ENCODE measurements around the gene L3MBTL4.

The L3MBTL4 gene

DNA sequence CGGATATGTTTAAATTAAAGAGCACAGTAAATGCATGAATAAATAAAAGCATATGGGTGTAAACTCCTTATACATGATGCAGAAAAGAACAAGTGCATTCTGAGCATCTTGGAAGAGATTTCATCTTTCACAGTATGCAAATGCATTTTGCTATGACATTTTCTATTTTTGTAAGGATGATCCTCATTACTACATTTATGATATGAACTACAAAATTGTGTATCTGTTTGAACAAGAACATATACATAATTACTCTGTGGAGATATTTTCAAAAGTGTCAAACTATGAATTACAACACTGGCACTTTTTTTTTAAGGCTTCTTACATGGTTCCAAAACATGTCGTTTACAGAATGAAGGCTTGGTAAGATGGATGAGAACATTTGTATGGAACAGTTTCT, 335.3 kb downstream of the L3MBTL4 start:
- TF ChIP-seq CEBPB (IDR thresholded peaks at IDR 0.05) = no peak
- TF ChIP-seq TCF12 (IDR thresholded peaks at IDR 0.05; ENCODE audit: low read depth) = no peak
- TF ChIP-seq, protein P1, sequence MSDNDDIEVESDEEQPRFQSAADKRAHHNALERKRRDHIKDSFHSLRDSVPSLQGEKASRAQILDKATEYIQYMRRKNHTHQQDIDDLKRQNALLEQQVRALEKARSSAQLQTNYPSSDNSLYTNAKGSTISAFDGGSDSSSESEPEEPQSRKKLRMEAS (IDR thresholded peaks at IDR 0.05) = no peak
- no peak for TF ChIP-seq CREB1 (IDR thresholded peaks at IDR 0.05; ENCODE audit: low read depth)
- TF ChIP-seq RAD21 (IDR thresholded peaks at IDR 0.05; ENCODE audit: low read depth) = no peak
- no peak for TF ChIP-seq TEAD4 (IDR thresholded peaks at IDR 0.05)
- TF ChIP-seq EP300 (IDR thresholded peaks at IDR 0.05; ENCODE audit: borderline replicate concordance) = no peak
- TF ChIP-seq USF1 (IDR thresholded peaks at IDR 0.05) = no peak
- TF ChIP-seq NFIC (IDR thresholded peaks at IDR 0.05) = no peak
- TF ChIP-seq EGR1 (IDR thresholded peaks at IDR 0.05) = no peak
- TF ChIP-seq, protein P2, sequence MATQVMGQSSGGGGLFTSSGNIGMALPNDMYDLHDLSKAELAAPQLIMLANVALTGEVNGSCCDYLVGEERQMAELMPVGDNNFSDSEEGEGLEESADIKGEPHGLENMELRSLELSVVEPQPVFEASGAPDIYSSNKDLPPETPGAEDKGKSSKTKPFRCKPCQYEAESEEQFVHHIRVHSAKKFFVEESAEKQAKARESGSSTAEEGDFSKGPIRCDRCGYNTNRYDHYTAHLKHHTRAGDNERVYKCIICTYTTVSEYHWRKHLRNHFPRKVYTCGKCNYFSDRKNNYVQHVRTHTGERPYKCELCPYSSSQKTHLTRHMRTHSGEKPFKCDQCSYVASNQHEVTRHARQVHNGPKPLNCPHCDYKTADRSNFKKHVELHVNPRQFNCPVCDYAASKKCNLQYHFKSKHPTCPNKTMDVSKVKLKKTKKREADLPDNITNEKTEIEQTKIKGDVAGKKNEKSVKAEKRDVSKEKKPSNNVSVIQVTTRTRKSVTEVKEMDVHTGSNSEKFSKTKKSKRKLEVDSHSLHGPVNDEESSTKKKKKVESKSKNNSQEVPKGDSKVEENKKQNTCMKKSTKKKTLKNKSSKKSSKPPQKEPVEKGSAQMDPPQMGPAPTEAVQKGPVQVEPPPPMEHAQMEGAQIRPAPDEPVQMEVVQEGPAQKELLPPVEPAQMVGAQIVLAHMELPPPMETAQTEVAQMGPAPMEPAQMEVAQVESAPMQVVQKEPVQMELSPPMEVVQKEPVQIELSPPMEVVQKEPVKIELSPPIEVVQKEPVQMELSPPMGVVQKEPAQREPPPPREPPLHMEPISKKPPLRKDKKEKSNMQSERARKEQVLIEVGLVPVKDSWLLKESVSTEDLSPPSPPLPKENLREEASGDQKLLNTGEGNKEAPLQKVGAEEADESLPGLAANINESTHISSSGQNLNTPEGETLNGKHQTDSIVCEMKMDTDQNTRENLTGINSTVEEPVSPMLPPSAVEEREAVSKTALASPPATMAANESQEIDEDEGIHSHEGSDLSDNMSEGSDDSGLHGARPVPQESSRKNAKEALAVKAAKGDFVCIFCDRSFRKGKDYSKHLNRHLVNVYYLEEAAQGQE (IDR thresholded peaks at IDR 0.05; ENCODE audit: low read depth) = no peak
- no peak for TF ChIP-seq TAF1 (IDR thresholded peaks at IDR 0.05; ENCODE audit: low read depth)
- no peak for TF ChIP-seq ZBTB7A (IDR thresholded peaks at IDR 0.05; ENCODE audit: low read depth)
- TF ChIP-seq FOXM1 (IDR thresholded peaks at IDR 0.05; ENCODE audit: borderline replicate concordance, low read depth) = no peak
- TF ChIP-seq YY1 (IDR thresholded peaks at IDR 0.05; ENCODE audit: low read depth) = no peak

GRCh38 chr18:6078877-6079276, 335.8 kb downstream of the L3MBTL4 start:
- TF ChIP-seq EP300 (IDR thresholded peaks at IDR 0.05; ENCODE audit: borderline replicate concordance) (no peak), CEBPB (IDR thresholded peaks at IDR 0.05) (no peak), EGR1 (IDR thresholded peaks at IDR 0.05) (no peak), USF1 (IDR thresholded peaks at IDR 0.05) (no peak), ZBTB7A (IDR thresholded peaks at IDR 0.05; ENCODE audit: low read depth) (no peak), RAD21 (IDR thresholded peaks at IDR 0.05; ENCODE audit: low read depth) (no peak), TEAD4 (IDR thresholded peaks at IDR 0.05) (no peak), CREB1 (IDR thresholded peaks at IDR 0.05; ENCODE audit: low read depth) (no peak)
- TF ChIP-seq, protein P2 (IDR thresholded peaks at IDR 0.05; ENCODE audit: low read depth) = no peak

DNA sequence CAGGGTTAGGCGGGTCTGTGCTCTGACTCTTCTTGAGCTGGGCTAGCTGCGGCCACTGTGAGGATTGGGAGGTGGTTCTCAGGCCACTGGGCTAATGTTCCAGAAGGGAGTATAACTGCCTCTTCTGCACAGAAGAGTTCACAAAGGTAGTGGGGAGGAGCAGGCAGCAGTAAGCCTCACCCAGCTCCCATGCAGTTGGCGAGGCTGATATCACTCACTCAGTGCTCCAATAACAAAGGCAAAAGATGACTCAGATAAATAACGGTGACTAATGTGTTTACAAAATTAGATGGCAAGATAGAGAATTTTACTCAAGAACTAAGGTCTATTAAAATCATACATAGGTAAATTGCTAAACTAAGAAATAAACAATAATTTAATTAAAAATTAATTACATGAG, 345.2 kb downstream of the L3MBTL4 start:
- TF ChIP-seq RAD21 (IDR thresholded peaks at IDR 0.05; ENCODE audit: low read depth) = no peak
- TF ChIP-seq CEBPB (IDR thresholded peaks at IDR 0.05) = no peak
- TF ChIP-seq ZBTB7A (IDR thresholded peaks at IDR 0.05; ENCODE audit: low read depth) = no peak
- no peak for TF ChIP-seq USF1 (IDR thresholded peaks at IDR 0.05)
- TF ChIP-seq, protein P1 (IDR thresholded peaks at IDR 0.05) = no peak
- TF ChIP-seq TAF1 (IDR thresholded peaks at IDR 0.05; ENCODE audit: low read depth) = no peak
- TF ChIP-seq EP300 (IDR thresholded peaks at IDR 0.05; ENCODE audit: borderline replicate concordance) = no peak
- no peak for TF ChIP-seq CREB1 (IDR thresholded peaks at IDR 0.05; ENCODE audit: low read depth)
- TF ChIP-seq, protein P2 (IDR thresholded peaks at IDR 0.05; ENCODE audit: low read depth) = no peak
- no peak for TF ChIP-seq NFIC (IDR thresholded peaks at IDR 0.05)

DNA sequence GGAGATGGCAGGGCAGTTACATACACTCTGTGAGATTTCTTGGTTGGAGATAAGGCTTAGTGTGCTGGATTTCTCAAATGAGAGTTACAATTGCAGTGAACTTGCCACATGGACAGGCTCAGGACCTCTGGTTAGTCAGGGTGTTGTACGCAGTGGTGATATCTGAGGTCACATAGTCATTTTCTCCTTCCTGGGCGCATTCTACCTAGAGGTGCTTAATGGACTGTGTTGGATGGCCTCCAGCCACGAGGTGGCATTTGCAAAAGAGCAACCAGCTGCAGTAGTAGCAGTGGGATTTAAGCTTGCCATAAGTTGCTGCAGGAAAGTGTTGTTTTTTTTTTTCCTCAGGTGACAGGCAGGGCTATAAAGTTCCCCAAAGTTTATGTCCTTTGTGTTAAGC, 345.6 kb downstream of the L3MBTL4 start:
- TF ChIP-seq, protein P2 (IDR thresholded peaks at IDR 0.05; ENCODE audit: low read depth) = no peak
- TF ChIP-seq RAD21 (IDR thresholded peaks at IDR 0.05; ENCODE audit: low read depth) (no peak), EGR1 (IDR thresholded peaks at IDR 0.05) (no peak), CEBPB (IDR thresholded peaks at IDR 0.05) (no peak), USF1 (IDR thresholded peaks at IDR 0.05) (no peak), NFIC (IDR thresholded peaks at IDR 0.05) (no peak), YY1 (IDR thresholded peaks at IDR 0.05; ENCODE audit: low read depth) (no peak), TAF1 (IDR thresholded peaks at IDR 0.05; ENCODE audit: low read depth) (no peak), TCF12 (IDR thresholded peaks at IDR 0.05; ENCODE audit: low read depth) (no peak), CREB1 (IDR thresholded peaks at IDR 0.05; ENCODE audit: low read depth) (no peak), FOXM1 (IDR thresholded peaks at IDR 0.05; ENCODE audit: borderline replicate concordance, low read depth) (no peak), EP300 (IDR thresholded peaks at IDR 0.05; ENCODE audit: borderline replicate concordance) (no peak), ZBTB7A (IDR thresholded peaks at IDR 0.05; ENCODE audit: low read depth) (no peak), TEAD4 (IDR thresholded peaks at IDR 0.05) (no peak)
- TF ChIP-seq, protein P1 (IDR thresholded peaks at IDR 0.05) = no peak
